GM21825 (cell line): ENCODE results near the gene TCP11X2.
"Not testable (repeated sequence)": the region's sequence is repeated elsewhere in the genome, so short reads cannot be mapped to it uniquely, and the experiment has no call there.

ENCODE experiments used
- ATAC-seq: cut with Tn5 transposase; IDR thresholded peaks from one replicate; pipeline ENCODE4 v1.9.1; 2021; ENCODE audit warnings: mild to moderate bottlenecking, moderate library complexity; ENCODE audit not compliant: unreplicated experiment

The TCP11X2 gene

GRCh38 chrX:102471762-102472220 lies at the start of gene TCP11X2:
TCP11X2 (minus strand) TSS chrX:102471812.
- ATAC-seq: not testable (repeated sequence)

GRCh38 chrX:102517326-102517725 lies 45.7 kb upstream of the TCP11X2 start:
- ATAC-seq: no peak

- peak; percentile 60 for ATAC-seq
These were observed 44.6 kb upstream of the TCP11X2 start, which contains the start of gene TMSB15A for GRCh38 chrX:102515975-102516941. TMSB15A (minus strand) TSS chrX:102516739.

- ATAC-seq: no peak
These were observed 42.9 kb upstream of the TCP11X2 start for GRCh38 chrX:102514536-102514935.

- ATAC-seq: no peak
These were observed 27.1 kb upstream of the TCP11X2 start for GRCh38 chrX:102498732-102499131.

- ATAC-seq: no peak
These were observed 20.2 kb upstream of the TCP11X2 start for GRCh38 chrX:102491766-102492165.

- ATAC-seq: not testable (repeated sequence)
These were observed 7.2 kb upstream of the TCP11X2 start for GRCh38 chrX:102478765-102479164.

GRCh38 chrX:102470215-102470614 lies 1.4 kb downstream of the TCP11X2 start:
- ATAC-seq: not testable (repeated sequence)

- not testable (repeated sequence) for ATAC-seq
These were observed 13.0 kb downstream of the TCP11X2 start for GRCh38 chrX:102458615-102459014.

- ATAC-seq: not testable (repeated sequence)
These were observed 31.7 kb downstream of the TCP11X2 start, which contains the start of gene NXF2B for GRCh38 chrX:102439908-102440307. NXF2B (minus strand) TSS chrX:102440008; CDS start chrX:102380036, 59,972 bp downstream.

- ATAC-seq: not testable (repeated sequence)
These were observed 57.1 kb downstream of the TCP11X2 start for GRCh38 chrX:102414493-102414892.
